Measurements from ENCODE around the gene CENPP.

- TF ChIP-seq CTCF (IDR thresholded peaks at IDR 0.05) (no peak), ZNF232 (CRISPR knock-in tag; IDR thresholded peaks at IDR 0.05) (no peak), ESRRA (CRISPR knock-in tag; IDR thresholded peaks at IDR 0.05; ENCODE audit: borderline replicate concordance) (no peak), FOXP4 (CRISPR knock-in tag; IDR thresholded peaks at IDR 0.05) (no peak), ZNF532 (CRISPR knock-in tag; IDR thresholded peaks at IDR 0.05; ENCODE audit: borderline replicate concordance) (no peak), ATF3 (CRISPR knock-in tag; conservative IDR thresholded peaks at IDR 0.05) (no peak), ATF6 (CRISPR knock-in tag; IDR thresholded peaks at IDR 0.05) (no peak), ATF2 (CRISPR knock-in tag; IDR thresholded peaks at IDR 0.05; ENCODE audit: borderline replicate concordance, low read depth) (no peak), JUN (CRISPR knock-in tag; IDR thresholded peaks at IDR 0.05) (no peak), NR2C2 (CRISPR knock-in tag; IDR thresholded peaks at IDR 0.05) (no peak), SP1 (CRISPR knock-in tag; conservative IDR thresholded peaks at IDR 0.05) (no peak), PREB (CRISPR knock-in tag; IDR thresholded peaks at IDR 0.05; ENCODE audit: borderline replicate concordance) (no peak), CREB1 (CRISPR knock-in tag; IDR thresholded peaks at IDR 0.05) (no peak), ARID4B (CRISPR knock-in tag; IDR thresholded peaks at IDR 0.05; ENCODE audit: borderline replicate concordance) (no peak)
Observed at GRCh38 chr9:92663126-92663525, 337.4 kb downstream of the CENPP start.
